Osteoblast (primary cell): ENCODE results near the gene TAF4. TPM values are rescaled to one million over a fixed set of nuclear protein-coding genes. Genes with fewer than 3 reads are reported as not detected.
A peak's percentile ranks its signal among the peaks of the same experiment; 100 is the strongest.

ENCODE experiments used
- DNase-seq: peaks from one replicate; pipeline ENCODE4 v3.0.0; 2011; ENCODE audit warnings: low spot score, mixed read lengths; ENCODE audit not compliant: insufficient read length; ENCODE audit errors: missing footprints
- H2AFZ ChIP-seq: 2 replicates; pipeline ENCODE4 v1.6.0; 2011; ENCODE audit warnings: mild to moderate bottlenecking, low read length
- H3K27ac ChIP-seq: 2 replicates; pipeline ENCODE4 v1.5.1; 2011; ENCODE audit warnings: mild to moderate bottlenecking, low read depth, low read length, moderate library complexity
- H3K27me3 ChIP-seq: 2 replicates; pipeline ENCODE4 v1.6.0; 2012; ENCODE audit warnings: mild to moderate bottlenecking, control low read depth, inconsistent platforms, low read length, moderate library complexity; ENCODE audit not compliant: insufficient read depth
- H3K36me3 ChIP-seq: 2 replicates; pipeline ENCODE4 v1.5.1; 2011; ENCODE audit warnings: mild to moderate bottlenecking, low read length, control low read depth, moderate library complexity; ENCODE audit not compliant: insufficient read depth
- H3K4me1 ChIP-seq: 2 replicates; pipeline ENCODE4 v1.5.1; 2011; ENCODE audit warnings: mild to moderate bottlenecking, low read length, control low read depth, moderate library complexity; ENCODE audit not compliant: insufficient read depth
- H3K4me2 ChIP-seq: 2 replicates; pipeline ENCODE4 v1.6.0; 2011; ENCODE audit warnings: mild to moderate bottlenecking, low read length; ENCODE audit not compliant: insufficient read depth
- H3K4me3 ChIP-seq: fragments of 200-600 bp; sonication (generic); 3 replicates; pipeline ENCODE4 v1.5.1; 2012; ENCODE audit warnings: mild to moderate bottlenecking, low read length, inconsistent platforms; ENCODE audit not compliant: insufficient read depth
- H3K79me2 ChIP-seq: 2 replicates; pipeline ENCODE4 v1.6.0; 2012; ENCODE audit warnings: mild to moderate bottlenecking, low read length, control low read depth, inconsistent platforms; ENCODE audit not compliant: insufficient read depth
- H3K9me3 ChIP-seq: 2 replicates; pipeline ENCODE4 v1.5.1; 2011; ENCODE audit warnings: low read depth, low read length, control low read depth
- H4K20me1 ChIP-seq: 2 replicates; pipeline ENCODE4 v1.6.0; 2012; ENCODE audit warnings: mild to moderate bottlenecking, low read length, control low read depth; ENCODE audit not compliant: insufficient read depth
- total RNA-seq: library from RNA; depleted of rRNA; stranded (reverse); fragments of >200 nt; gene quantifications from 2 replicates; pipeline ENCODE4 v1.2.3, GENCODE V29; 2012
- TF ChIP-seq, protein P1 (sequence below): IDR thresholded peaks from 2 replicates; pipeline ENCODE4 v1.5.1; 2011; ENCODE audit warnings: mild to moderate bottlenecking, low read depth, low read length, moderate library complexity; ENCODE audit errors: extremely low read depth

TAF4 gene
- total RNA-seq, 1 donor = 4.3 TPM

GRCh38 chr20:62010551-62011402 lies 54.9 kb downstream of the TAF4 start:
- no peak overlapping the region for H3K4me2 ChIP-seq
- H3K9me3 ChIP-seq = no peaks in the 10 kb centered on the region
- no peak overlapping the region for H2AFZ ChIP-seq
- H3K79me2 ChIP-seq = peaks cover 24% of the 10 kb centered on the region
- H3K36me3 ChIP-seq = peaks cover 16% of the 10 kb centered on the region
- peaks cover under 1% of the 10 kb centered on the region for H4K20me1 ChIP-seq
- TF ChIP-seq, protein P1, sequence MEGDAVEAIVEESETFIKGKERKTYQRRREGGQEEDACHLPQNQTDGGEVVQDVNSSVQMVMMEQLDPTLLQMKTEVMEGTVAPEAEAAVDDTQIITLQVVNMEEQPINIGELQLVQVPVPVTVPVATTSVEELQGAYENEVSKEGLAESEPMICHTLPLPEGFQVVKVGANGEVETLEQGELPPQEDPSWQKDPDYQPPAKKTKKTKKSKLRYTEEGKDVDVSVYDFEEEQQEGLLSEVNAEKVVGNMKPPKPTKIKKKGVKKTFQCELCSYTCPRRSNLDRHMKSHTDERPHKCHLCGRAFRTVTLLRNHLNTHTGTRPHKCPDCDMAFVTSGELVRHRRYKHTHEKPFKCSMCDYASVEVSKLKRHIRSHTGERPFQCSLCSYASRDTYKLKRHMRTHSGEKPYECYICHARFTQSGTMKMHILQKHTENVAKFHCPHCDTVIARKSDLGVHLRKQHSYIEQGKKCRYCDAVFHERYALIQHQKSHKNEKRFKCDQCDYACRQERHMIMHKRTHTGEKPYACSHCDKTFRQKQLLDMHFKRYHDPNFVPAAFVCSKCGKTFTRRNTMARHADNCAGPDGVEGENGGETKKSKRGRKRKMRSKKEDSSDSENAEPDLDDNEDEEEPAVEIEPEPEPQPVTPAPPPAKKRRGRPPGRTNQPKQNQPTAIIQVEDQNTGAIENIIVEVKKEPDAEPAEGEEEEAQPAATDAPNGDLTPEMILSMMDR = peak; percentile 75
- DNase-seq = peak; percentile 98
- no peak overlapping the region for H3K27ac ChIP-seq
- no peak overlapping the region for H3K4me3 ChIP-seq
- H3K4me1 ChIP-seq = no peaks in the 10 kb centered on the region
- H3K27me3 ChIP-seq = no peaks in the 10 kb centered on the region

DNA sequence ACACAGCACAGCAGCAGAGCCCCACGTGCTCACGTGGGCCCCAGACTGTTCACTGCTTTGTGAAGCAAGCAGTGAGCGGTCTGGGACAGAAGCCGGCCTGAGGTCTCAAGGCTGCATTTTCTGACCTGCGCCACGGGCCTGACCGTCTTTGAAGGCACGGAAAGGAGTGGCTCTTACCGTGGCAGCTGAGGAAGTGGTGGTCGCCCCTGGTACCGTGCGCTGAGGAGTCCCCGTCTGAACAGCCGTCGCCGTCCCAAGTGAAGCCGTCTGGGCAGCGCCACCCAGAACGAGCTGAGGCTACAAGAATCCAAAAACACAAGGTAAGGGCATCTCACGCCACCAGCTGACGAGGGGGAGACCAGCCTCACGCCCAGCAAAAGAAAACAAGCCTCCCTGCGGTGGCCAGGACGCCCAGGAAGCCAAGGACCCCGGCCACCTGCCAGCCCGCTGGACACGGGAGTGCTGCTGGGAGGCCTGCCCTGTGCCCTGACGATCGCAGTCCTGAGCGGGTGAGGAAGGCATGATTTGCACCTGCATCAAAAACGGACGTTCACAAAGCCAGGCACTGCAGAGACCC lies 55.7 kb downstream of the TAF4 start:
- H2AFZ ChIP-seq = no peak overlapping the region
- H3K27ac ChIP-seq = no peak overlapping the region
- peaks cover 20% of the 10 kb centered on the region for H3K36me3 ChIP-seq
- no peak overlapping the region for H3K4me2 ChIP-seq
- no peaks in the 10 kb centered on the region for H3K4me1 ChIP-seq
- H4K20me1 ChIP-seq = no peaks in the 10 kb centered on the region
- no peaks in the 10 kb centered on the region for H3K27me3 ChIP-seq
- H3K9me3 ChIP-seq = no peaks in the 10 kb centered on the region
- H3K4me3 ChIP-seq = no peak overlapping the region
- TF ChIP-seq, protein P1 = no peak
- no peak for DNase-seq
- peaks cover 17% of the 10 kb centered on the region for H3K79me2 ChIP-seq

- H3K4me1 ChIP-seq = no peaks in the 10 kb centered on the region
- H3K36me3 ChIP-seq = peaks cover 22% of the 10 kb centered on the region
- no peaks in the 10 kb centered on the region for H3K27me3 ChIP-seq
- H3K79me2 ChIP-seq = peaks cover 11% of the 10 kb centered on the region
- TF ChIP-seq, protein P1 = no peak
- H2AFZ ChIP-seq = no peak overlapping the region
- H4K20me1 ChIP-seq = no peaks in the 10 kb centered on the region
- no peak overlapping the region for H3K4me2 ChIP-seq
- H3K4me3 ChIP-seq = no peak overlapping the region
- DNase-seq = peak; percentile 74
- H3K27ac ChIP-seq = no peak overlapping the region
- no peaks in the 10 kb centered on the region for H3K9me3 ChIP-seq
Measured at GRCh38 chr20:62009322-62009721, 56.4 kb downstream of the TAF4 start.

DNA sequence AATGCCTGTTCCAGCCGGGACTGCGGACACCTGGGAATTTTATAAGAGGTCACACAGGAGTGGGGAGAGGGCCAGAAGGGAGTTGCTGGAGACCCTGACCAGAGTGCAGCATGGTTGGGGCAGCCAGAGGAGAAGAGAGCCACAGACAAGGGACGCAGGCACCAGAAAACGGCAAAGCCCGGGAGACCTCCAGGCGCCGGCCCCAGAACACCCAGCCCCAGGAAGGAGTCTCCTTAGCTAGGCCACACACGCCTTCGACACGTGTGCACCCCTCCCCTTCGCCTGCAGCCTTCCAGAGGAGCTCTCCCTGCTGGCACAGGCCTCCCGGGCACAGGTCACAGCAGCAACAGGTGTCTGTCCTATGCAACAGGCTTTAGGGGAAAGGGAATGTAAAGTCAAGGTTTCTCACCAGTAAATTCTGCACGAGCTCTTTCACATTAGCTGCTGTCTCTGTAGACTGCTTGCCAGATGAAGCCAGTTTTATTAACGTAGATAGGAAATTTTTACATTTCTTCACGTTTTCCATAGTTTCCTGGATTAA lies 57.0 kb downstream of the TAF4 start:
- Histone ChIP-seq H3K4me1 (no peaks in the 10 kb centered on the region), H3K4me2 (no peak overlapping the region), H3K4me3 (no peak overlapping the region), H3K27me3 (no peaks in the 10 kb centered on the region), H3K27ac (no peak overlapping the region), H3K9me3 (no peaks in the 10 kb centered on the region), H3K36me3 (peaks cover 22% of the 10 kb centered on the region), H4K20me1 (no peaks in the 10 kb centered on the region), H3K79me2 (peaks cover 10% of the 10 kb centered on the region), H2AFZ (no peak overlapping the region)
- TF ChIP-seq, protein P1 = no peak
- peak; percentile 73 for DNase-seq
